Right ventricle myocardium superior (tissue), 1 donor: ENCODE results near the gene CARNS1. TPM values are rescaled to one million over a fixed set of nuclear protein-coding genes. Genes with fewer than 3 reads are reported as not detected.
"Not testable (repeated sequence)": the region's sequence is repeated elsewhere in the genome, so short reads cannot be mapped to it uniquely, and the experiment has no call there.

ENCODE experiments used
- ATAC-seq: fragments of 200-7000 bp; cut with Tn5 transposase; one replicate; pipeline ENCODE4 v1.9.1; 2020; ENCODE audit warnings: mild to moderate bottlenecking; ENCODE audit not compliant: poor library complexity
- DNase-seq: peaks from one replicate; pipeline ENCODE4 v3.0.0-alpha.2; 2020
- intact Hi-C: fragments of 100-400 bp; cut with DNase I; formaldehyde crosslinking; loops from one replicate; pipeline ENCODE4 v1.11.2; 2022
- total RNA-seq: library from RNA; stranded (reverse); fragmentation: NEBNext Ultra II Directional; extraction: Animal tissue kit (Norgen Biotek cat#: 25700); gene quantifications from one replicate; pipeline ENCODE4 v1.2.1, GENCODE V29; 2021
- donor health status: DM: no; HTN: yes; CAD: no; lungs with severe emphysema.

Gene CARNS1
- total RNA-seq, 1 donor from 2014 or later: 15.0 TPM

DNA sequence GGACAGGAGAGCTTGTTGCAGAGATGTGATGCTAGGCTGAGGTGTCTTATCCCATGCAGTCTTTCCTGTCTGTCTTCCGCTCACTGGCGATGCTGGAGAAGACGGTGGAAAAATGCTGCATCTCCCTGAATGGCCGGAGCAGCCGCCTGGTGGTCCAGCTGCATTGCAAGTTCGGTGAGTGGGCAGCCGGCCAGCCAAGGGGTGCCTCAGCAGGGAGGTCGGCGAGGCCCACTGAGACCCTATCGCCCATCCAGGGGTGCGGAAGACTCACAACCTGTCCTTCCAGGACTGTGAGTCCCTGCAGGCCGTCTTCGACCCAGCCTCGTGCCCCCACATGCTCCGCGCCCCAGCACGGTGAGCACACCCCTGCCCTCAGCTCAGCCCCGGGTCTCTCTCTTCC lies 22.0 kb upstream of the CARNS1 start:
- DNase-seq (no peak), ATAC-seq (no peak)
- intact Hi-C loops: loop anchor here (5.0 kb wide), 1 partner anchor 114 kb away; the partner anchor contains the start of genes CDK2AP2 and PITPNM1

DNA sequence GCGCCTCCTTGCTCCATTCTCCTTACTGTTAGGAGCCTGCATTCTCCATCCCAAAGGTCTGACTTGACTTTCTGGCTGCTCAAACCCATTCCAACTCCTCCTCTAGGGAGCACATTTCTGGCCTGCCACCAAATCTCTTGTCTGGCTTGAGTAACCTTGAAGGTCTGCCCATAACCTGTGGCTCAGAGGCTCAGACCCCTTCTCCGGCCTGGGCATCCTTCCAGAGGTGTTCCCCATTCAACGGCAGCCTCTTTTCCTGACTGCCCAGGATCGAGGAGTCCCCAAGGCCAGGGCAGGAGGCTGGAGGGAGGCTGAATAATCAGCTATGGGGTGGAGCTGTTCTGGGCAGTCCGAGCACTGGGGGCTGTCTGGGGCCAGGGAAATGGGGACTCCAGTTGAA lies 21.5 kb upstream of the CARNS1 start:
- intact Hi-C loops: loop anchor here (5.0 kb wide), 1 partner anchor 113 kb away; the partner anchor contains the start of genes CDK2AP2 and PITPNM1
- no peak for DNase-seq

GRCh38 chr11:67395555-67396258 lies 19.8 kb upstream of the CARNS1 start:
- ATAC-seq (no peak), DNase-seq (no peak)
- intact Hi-C loops: no loop called here

More for the DNA sequence above, 21.5 kb upstream of the CARNS1 start:
- ATAC-seq: no peak

- no peak for DNase-seq
- intact Hi-C loops: no loop called here
- ATAC-seq: no peak
These were observed 19.3 kb upstream of the CARNS1 start for GRCh38 chr11:67396259-67396581.

DNA sequence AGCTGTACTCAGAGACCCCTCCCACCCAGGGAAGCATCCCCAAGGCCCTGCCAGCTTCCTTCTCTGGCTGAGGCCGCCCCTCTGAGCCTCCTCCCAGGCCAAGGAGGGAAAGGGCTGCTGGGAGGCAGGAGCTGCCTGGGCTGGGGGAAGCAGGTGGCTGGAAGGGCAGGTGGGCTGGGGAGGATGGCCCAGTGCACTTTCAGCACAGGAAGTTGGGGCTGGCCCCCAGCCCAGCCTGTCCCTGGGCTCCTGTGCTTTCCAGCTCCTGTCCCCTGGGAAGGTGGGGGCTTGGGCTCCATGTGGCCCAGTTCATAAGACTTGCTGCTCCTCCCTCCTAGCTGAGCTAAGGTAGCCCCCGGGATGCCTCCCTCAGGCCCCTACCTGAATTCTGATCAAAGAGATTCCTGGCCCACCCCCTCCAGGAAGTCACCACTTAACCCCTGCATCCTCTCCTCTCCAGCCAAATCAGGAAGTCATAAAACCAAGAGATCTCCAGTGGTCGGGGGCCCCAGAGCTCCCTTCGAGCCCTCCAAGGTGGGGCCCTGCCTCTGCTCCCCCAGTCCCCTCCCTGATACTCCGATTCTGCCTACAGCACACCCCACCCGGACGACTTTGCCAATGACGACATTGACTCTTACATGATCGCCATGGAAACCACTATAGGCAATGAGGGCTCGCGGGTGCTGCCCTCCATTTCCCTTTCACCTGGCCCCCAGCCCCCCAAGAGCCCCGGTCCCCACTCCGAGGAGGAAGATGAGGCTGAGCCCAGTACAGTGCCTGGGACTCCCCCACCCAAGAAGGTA lies 18.7 kb upstream of the CARNS1 start:
- ATAC-seq: no peak
- DNase-seq: no peak
- intact Hi-C loops: no loop called here

- ATAC-seq (no peak), DNase-seq (no peak)
- intact Hi-C loops: no loop called here
These were observed 17.9 kb upstream of the CARNS1 start for GRCh38 chr11:67397536-67397935.

DNA sequence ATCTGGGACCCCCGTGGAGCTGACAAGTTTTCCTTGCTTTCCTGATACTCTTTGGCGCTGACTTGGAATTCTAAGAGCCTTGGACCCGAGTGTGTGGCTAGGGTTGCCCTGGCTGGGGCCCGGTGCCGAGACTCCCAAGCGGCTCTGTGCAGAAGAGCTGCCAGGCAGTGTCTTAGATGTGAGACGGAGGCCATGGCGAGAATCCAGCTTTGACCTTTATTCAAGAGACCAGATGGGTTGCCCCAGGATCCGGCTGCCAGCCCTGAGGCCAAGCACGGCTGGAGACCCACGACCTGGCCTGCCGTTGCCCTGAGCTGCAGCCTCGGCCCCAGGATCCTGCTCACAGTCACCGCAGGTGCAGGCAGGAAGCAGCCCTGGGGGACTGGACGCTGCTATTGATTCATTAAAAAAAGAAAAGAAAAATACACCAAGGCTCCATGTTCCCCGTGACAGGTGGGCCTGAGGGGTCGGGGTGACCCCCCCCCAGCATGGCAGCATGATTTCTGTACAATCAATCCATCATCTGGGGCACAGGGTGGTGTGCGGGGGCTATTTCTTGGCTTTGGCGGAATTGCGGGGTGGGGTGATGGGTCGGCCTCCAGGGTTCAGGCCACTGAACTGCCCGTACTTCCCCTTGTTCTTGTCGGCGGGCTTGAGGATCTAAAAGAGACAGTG lies 17.4 kb upstream of the CARNS1 start:
- ATAC-seq (no peak), DNase-seq (no peak)
- intact Hi-C loops: no loop called here

DNA sequence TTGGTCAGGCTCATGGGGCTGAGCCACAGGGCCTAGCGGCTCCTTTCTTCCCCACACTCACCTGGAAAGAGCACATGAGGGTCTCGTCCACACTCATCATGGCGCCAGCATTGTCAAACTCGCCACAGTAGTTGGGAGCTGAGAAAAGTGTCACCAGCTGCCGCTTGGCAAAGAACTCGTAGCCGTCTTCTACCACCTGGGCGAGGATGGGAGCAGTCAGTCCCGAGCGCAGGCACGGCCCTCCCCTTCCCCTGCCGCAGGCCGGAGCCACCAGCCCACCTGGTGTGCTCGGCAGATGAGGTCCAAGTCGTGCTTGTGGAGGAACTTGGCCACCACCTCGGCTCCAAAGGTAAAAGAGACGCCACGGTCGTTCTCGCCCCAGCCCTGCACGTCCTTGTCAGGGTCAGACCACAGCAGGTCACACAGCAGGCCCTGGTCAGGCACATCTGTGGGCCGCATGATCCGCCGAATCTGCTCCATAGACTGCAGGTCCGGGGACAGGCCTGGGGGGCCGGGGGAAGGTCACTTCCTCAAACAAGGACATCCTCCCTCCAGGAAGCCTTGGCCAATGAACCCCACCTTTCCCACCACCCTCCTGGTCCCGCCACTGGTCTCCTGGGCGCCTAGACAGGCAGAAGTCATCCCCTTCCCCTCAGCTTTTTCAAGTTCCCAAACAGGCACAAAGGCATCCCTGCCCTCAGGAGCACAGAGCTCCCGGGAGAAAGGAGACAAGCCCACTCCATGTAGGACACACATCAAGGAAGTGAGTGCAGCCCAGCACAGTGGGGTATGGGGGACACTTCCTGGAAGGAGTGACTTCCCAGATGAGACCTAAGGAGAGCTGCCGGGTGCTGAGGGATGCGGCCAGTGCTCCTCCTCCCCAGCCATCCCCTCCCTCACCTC lies 16.6 kb upstream of the CARNS1 start:
- DNase-seq: no peak
- intact Hi-C loops: no loop called here

DNA sequence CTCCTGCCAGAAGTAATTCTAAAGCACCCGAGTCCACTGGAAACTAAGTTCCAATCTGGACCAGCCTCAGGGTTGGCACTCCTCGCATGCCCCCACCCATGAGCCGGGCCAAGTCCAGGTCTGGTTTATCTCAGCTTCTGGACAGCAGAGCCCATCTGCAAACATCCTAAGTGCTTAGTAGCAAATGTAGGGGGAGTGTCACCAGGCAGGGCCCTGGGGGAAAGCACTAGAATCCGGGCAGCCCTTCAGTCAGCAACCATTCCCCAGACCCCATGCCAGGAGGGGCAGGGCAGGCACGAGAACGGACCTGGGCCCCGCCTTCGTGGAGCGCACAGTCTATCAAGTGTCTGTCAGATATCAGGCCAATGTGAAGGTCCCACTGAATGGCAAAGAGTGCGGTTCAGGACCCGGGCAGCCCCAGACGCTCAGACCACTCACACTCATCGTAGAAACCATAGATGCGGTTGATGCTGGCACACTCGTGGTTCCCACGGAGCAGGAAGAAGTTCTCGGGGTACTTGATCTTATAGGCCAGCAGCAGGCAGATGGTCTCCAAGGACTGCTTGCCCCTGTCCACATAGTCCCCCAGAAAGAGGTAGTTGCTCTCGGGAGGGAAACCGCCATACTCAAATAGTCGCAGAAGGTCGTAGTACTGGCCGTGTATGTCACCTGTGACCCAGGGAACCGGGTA lies 15.1 kb upstream of the CARNS1 start:
- intact Hi-C loops: loop anchor here (2.0 kb wide), 1 partner anchor 68 kb away; the partner anchor contains the start of gene TMEM134
- peak; percentile 1 for ATAC-seq
- peak; percentile 61 for DNase-seq

More for the DNA sequence above, 16.6 kb upstream of the CARNS1 start:
- ATAC-seq: no peak

- intact Hi-C loops: loop anchor here (2.0 kb wide), 1 partner anchor 68 kb away; the partner anchor contains the start of gene TMEM134
- peak; percentile 57 for DNase-seq
- no peak for ATAC-seq
These were observed 14.5 kb upstream of the CARNS1 start for GRCh38 chr11:67400942-67401494.

GRCh38 chr11:67401495-67402191 lies 13.8 kb upstream of the CARNS1 start, which contains the start of gene PPP1CA:
Gene PPP1CA (minus strand): TSS chr11:67401858. CDS start chr11:67401782, 76 bp downstream.
- intact Hi-C loops: loop anchor here (2.0 kb wide), 1 partner anchor 67 kb away; the partner anchor contains the start of gene TMEM134
- ATAC-seq: peak; percentile 89
- peak; percentile 93 for DNase-seq

GRCh38 chr11:67402192-67402839 lies 13.2 kb upstream of the CARNS1 start:
- intact Hi-C loops, ATAC-seq, DNase-seq: not testable (repeated sequence)

DNA sequence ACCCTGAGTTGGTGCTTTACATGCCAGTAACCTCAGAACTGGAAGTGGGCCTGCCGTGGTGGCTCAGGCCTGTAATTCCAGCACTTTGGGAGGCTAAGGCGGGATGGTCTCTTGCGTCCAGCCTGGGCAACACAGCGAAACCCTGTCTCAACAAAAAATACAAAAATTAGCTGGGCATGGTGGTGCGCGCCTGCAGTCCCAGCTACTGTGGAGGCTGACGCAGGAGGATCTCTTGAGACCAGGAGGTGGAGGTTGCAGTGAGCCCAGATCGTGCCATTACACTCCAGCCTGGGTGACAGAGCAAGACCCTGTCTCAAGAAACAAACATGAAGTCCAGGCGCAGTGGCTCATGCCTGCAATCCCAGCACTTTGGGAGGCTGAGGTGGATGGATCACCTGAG lies 12.4 kb upstream of the CARNS1 start:
- ATAC-seq, DNase-seq, intact Hi-C loops: not testable (repeated sequence)

DNA sequence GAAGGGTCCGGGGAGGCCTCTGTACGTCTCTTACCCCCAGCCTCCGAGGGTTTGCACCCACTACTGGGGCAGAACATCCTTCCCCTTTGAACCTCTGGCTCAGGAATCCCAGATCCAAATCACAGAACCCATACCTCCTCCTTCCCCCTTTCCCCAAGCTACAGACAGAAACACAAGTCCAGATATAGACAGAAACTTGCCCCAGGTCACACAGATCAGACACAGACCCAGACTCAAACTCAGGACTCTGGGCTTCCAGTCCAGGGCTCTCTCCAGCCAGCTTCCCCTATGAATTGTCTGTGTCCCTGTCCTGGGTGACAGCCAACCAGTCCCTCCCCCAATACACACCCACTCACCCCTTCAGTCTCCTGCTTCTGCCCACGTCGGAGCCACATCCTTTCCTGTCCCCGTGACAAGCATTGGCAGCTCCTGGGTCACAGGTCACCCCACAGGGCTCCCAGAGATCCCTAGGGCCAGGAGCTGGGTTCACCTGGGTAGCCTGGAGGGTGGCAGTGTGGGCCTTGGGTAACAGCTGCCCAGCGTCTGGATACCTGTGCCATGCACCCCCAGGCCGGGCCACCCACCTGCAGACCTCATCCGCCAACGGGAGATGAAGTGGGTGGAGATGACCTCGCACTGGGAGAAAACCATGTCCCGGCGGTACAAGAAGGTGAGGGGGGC lies 10.8 kb upstream of the CARNS1 start:
- intact Hi-C loops: no loop called here
- ATAC-seq: no peak
- no peak for DNase-seq

GRCh38 chr11:67405196-67405567 lies 10.3 kb upstream of the CARNS1 start:
- ATAC-seq: no peak
- no peak for DNase-seq
- intact Hi-C loops: no loop called here
